SIG-M5 treated with dmso at 0.1 percent for 504 hours (cell line): ENCODE data around the gene SLC7A6OS.
A peak's percentile ranks its signal among the peaks of the same experiment; 100 is the strongest.
"Not testable (repeated sequence)": the region's sequence is repeated elsewhere in the genome, so short reads cannot be mapped to it uniquely, and the experiment has no call there.

Source experiments
- DNase-seq: peaks from one replicate; lab custom pipeline; 2025; ENCODE audit not compliant: unreplicated experiment; lab: John Stamatoyannopoulos, UW

Gene SLC7A6OS

DNA sequence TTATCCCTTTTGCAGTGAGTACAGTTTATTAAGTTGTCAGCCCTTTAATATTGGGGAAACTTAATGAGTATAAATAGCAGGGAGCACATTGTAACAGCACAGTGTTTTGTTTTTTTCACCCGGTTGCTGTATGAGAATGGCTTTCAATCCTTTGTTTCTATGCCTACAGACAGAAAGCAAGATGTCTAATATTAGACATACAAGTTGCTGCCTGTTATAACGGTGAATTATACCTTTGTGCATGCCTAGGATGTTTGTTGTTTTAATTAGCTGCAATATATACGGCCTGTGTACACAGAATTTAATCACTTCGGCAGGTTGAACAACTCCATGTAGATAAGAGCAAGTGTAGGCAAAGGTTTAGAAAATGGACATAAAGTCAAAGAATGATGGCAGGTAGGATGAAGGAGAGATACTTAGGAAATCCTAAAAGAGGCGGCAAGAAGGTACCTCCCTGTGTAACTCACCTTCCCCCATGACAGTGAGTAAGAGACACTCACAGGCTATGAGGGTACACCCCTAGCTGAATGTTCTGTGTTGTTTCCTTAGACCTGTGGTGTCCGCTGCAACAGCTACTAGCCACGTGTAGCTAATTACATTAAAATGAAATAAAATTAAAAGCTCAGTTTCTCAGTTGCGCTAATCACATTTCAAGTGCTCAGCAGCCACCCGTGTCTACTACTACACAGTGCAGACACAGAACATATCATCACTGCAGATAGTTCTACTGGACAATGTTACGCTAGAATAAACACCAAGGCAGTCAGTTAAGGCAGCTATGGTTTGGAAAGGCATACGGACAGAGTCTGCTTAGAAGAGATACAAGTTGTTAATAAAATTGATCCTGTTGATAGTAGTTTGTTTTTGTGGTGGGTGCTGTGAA is 10.9 kb downstream of the SLC7A6OS start:
- no peak for DNase-seq

DNA sequence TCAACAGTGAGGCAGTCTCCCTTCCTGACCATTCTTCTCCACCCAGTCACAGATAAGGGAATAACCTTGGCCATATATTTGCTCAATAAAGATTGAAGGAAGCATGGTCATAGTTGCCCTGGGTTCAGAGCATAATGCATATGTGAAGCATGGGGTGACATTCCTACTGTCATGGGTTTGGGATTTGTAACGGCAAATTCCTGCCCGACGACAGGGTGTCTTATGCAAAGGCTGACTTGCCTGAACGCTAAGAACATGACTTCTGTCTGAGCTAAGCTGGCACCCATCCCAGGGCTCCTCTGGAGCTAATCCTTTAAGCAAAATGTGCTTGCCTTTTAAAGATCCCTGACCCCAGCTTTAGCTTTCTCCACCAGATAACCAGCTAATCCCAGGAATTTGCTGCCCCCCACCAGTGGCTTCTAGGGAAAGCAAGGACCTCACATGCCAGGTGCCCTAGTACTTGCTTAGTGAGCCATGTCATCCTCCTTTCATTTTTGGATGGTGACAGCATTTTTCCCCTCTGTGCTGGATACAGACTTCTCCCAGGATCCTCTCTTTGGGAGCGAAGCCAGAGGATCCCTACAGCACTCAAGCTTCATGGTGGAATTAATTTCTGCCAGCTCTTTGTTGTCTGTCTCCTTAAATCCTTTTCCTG is 11.7 kb downstream of the SLC7A6OS start:
- no peak for DNase-seq

DNA sequence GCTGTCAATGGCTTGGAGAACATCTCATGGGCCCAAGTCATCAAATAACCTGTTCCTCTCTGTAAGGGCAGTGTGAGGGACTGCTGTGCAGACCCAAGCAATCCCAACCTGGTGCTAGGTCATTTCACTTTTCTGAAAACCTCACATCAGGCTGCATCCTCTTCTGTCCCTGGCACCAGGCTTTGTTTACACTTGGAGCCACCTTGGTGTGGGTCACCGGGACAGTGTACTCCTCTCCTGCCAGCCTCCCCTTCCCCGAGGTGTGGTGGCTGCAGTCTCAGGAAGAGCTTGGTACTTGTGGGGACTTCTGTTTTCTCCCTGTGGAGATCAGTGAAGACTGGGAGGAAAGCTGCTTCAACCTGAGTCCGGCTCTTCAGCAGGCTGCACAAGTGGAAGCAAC is 12.4 kb downstream of the SLC7A6OS start:
- DNase-seq, result no peak

DNA sequence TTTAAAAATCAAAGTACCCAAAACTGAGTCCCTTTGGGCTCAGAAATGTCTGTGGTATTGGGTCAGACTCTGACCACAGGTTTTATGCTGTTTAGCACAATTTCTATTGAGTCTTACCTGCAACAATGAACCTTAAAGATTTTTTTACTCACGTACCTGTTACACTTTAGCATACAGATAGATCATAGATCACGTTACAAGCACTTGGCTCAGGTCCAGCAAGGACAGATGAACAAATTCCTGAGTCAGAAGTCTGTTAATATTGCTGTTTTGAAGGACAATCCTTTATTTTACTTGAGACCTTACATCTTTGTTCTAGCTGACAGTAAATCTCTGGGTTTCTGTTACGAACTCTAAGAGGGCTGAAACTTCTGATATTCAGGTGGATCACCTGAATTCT is 12.8 kb downstream of the SLC7A6OS start:
- DNase-seq, result no peak

DNA sequence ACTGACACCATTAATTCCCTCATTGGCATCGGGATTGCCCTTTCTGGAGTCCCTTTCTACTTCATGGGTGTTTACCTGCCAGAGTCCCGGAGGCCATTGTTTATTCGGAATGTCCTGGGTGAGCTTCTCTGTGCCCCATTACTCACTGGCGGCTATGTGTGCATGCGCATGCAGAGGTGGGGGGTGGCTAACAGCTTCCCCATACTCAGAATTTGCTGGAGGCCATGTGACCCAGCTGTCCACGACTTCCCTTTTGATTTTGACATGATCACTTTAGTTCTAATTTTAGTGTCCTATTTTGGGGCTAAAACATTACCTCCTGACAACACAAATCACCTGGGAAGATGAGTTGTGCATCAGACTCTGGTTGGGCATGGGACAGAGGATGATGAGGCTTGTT is 14.1 kb downstream of the SLC7A6OS start:
- no peak for DNase-seq

DNA sequence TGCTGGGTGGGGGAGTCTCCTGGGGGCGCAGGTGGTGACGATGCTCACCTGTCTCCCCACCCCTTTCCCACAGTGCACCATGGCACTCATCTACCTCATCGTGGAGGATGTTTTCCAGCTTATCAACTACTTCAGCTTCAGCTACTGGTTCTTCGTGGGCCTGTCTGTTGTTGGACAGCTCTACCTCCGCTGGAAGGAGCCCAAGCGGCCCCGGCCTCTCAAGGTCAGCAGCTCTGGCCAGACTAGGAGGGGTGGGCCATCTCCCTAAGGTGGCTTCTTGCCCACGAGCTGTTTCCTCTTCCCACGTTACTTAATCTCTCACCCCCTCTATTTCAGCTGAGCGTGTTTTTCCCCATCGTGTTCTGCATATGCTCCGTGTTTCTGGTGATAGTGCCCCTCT is 14.5 kb downstream of the SLC7A6OS start:
- no peak for DNase-seq

DNA sequence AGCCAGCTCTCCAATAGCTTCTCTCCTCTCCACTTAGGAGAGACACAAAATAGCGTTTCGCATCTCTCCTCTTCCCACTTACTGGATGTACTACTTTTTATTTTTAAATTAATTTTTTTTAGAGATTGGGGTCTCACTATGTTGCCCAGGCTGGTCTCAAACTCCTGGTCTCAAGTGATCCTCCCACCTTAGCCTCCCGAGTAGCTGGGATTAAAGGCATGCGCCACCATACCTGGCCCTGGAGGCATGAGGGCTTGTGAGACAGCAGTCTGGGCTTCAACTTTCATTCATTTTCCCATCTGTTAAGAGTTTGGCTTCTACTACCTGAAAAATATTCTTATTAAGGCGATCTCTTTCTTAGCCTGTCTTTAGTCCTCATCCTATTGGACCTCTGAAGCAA is 18.3 kb downstream of the SLC7A6OS start:
- DNase-seq, result no peak

DNA sequence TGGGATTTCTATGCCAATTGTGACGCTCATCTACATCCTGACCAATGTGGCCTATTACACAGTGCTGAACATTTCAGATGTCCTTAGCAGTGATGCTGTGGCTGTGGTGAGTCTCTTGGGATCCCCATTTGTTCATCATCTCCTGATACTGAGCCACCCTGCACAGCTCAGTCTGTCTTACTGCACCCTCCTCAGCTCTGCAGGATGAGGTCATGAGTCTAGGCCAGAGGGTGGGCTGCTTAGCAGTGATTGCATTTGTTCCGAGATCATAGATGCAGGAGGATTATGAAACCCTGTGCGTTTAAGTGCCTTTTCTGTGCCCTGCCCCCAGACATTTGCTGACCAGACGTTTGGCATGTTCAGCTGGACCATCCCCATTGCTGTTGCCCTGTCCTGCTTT is 19.5 kb downstream of the SLC7A6OS start:
- no peak for DNase-seq

DNA sequence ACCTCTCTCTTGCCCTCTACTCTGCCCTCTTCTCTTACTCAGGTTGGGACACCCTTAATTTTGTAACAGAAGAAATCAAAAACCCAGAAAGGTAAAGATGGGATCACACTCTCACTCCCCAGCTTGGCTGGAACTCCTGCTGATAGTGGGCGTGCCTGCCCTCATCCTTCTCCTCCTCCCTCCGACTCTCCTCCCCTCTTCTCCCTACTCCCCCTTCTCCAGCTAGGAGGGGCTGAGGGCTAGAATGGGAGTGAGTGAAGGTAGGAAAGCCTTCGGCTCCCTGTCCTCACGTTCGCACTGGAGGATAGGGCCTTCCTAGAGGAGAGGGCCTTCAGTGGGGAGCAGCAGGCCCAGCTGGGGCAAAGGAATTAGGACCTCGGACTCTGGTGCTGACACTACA is 20.3 kb downstream of the SLC7A6OS start:
- no peak for DNase-seq

DNA sequence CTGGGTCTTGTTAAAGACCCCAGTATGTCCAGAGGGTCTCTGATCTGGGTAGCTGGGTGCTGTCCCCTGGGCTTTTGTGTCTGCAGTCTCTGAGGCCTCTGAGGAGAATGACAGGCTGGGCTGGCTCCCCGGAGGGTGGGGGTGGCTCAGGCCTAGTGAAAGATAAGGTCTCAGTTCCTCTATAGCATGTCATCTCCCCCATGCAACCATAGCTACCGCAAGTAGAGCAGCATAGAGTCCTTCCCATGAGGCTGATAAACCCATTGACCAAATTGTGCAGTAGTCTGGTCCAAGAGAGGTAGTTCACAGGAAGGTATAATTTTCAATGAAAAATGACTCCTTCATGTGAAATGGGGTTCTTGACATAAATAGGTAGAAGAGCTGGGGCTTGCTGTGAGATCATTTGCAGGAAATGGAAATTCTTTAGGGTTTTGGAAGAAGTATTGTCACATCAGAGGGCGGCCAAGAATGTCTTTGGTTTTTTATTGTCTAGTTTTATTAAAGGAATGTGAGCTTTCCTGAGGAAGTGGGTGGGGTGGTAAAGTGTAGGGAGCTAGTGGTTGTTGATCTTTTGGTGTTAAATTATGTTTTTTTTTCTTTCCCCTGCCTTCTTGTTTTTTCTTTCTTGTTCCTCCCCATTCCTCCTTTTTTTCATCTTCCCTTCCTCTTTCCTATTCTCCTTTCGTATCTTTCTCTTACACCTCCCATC is 21.0 kb downstream of the SLC7A6OS start:
- DNase-seq, result no peak

DNA sequence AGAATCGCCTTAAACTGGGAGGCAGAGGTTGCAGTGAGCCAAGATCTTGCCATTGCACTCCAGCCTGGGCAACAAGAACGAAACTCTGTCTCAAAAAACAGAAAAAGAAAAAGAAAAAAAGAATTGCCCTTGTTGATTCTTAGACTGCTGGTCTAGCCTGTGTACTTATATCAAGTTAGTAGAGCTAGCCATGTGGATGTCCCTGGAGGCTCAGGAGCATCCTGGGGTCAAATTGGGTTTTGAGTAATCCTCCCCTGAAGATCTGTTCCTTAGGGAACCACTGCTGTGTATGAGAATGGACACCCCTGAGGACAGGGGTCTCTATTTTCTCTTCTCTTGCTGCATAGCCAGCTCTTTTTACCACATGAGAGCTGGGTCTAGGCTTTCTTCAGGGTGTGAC is 21.5 kb downstream of the SLC7A6OS start:
- DNase-seq, result no peak

DNA sequence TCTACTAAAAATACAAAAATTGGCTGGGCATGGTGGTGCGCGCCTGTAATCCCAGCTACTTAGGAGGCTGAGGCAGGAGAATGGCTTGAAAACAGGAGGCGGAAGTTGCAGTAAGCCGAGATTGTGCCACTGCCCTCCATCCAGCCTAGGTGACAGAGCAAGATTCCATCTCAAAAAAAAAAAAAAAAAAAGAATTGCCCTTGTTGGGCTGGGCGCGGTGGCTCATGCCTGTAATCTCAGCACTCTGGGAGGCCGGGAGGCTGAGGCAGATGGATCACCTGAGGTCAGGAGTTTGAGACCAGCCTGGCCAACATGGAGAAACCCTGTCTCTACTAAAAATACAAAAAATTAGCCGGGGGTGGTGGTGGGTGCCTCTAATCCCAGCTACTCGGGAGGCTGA is 21.9 kb downstream of the SLC7A6OS start:
- not testable (repeated sequence) for DNase-seq

DNA sequence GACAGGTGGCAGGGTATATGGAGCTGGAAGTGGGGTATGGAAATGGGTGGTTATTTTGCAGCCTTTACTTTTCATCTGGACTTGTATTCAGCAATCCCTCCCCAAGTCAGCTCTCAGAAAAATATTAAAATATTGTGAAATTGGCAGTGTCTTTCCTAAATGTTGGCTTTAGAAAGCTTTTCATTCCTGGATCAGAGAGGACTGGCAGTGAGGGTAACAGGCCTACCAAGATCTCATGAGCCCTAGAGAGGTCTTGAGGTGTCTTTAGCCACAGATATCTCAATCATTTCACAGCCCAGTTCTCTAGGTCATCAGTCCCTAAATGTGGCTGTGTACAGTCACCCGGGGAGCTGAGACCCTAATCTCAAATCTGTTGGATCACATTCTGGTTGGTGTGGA is 22.5 kb downstream of the SLC7A6OS start:
- no peak for DNase-seq

DNA sequence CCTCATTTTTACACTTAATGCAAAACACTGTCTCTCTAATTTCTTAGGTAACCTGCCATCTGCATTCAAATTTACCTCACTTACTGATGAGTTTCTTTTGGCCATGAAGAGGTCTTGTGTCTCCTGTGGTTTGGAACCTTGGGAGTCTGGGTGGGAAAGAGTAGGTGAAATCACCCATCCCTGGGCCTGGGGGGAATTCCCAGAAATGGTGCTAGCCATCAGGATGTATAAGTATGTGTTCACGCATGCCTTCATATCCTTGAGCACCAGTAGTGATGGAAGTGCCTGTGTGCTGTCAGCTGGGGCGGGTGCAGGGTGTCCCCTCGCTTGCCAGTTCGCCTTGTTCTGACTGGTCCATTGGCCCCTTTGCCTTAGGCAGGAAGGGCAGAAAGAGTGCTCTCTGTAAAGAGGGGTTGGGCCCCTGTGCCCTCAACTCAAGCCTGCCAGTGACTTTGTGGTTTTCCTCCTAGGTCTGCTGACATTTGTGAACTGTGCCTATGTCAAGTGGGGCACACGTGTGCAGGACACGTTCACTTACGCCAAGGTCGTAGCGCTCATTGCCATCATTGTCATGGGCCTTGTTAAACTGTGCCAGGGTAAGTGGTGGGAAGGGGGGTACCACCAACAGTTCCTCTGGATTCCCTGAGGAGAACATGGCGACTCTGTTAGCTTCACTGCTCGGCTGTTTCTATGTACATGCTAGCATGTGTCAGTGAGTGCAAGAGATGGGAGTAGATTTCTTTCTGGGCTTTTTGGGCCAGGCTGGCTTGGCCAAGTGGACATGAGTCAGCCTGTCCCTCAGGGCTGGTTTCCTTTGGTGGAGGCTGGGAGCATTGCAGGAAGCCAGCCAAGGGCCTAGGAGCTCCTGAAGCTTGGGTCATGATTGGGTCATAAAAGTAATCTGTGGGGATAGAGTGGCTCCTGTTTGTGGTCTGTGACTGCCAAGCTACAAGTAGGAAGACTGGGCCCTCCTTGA is 23.2 kb downstream of the SLC7A6OS start:
- no peak for DNase-seq

DNA sequence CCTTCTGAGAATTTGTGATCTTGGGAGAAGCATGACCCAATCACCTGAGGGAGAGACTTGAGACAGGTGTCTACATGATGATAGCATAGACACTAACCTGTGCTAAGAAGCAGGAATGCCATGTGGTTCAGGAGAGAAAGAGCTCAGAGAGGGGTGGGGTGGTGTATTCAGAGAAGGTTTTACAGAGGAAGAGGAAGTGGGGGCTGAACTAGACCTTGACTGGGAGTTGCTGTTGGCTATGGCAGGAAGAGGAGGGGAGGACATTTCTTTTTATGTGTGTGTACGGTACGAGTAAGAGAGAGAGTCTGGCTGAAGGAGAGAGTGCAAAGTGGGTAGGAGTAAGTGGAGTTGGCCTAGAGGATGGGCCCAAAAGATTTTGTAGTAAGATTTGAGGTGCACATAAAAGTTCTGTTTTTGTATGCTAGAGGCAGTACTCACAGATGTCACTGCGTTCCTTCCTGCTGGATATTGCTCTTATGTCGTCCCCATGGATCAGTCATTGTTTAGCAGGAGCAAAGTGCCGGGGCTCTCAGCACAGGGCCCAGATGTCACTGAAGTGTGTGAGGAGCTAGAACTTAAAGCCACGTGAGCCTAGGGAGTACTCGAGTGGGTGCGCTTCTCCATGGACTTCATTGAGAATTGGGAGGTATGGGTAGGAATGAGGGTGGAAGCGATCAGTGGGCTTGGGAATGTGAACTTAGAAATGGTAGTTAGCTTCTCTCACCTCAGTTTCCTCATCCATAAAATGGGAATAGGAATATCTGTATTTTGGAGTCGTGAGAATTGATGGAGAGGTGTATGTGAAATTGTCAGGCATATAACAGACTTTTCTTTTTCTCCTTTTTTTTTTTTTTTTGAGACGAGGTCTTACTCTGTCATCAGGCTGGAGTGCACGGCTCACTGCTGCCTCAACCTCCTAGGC is 24.3 kb downstream of the SLC7A6OS start:
- DNase-seq, result peak; percentile 71

DNA sequence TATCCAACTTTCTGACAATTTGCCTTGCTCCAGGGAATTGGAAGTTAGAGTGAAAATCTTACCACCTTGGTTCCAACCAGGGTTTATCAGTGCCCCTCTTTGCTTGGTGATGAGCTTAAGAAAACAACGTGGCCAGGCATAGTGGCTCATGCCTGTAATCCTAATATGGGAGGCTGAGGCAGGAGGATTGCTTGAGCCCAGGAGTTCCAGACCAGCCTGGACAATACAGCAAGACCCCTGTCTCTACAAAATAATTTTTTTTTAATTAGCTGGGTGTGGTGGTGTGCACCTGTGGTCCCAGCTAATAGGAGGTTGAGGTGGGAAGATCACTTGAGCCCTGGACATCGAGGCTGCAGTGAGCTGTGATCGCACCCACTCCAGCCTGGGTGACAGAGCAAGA is 25.1 kb downstream of the SLC7A6OS start:
- DNase-seq, result no peak

DNA sequence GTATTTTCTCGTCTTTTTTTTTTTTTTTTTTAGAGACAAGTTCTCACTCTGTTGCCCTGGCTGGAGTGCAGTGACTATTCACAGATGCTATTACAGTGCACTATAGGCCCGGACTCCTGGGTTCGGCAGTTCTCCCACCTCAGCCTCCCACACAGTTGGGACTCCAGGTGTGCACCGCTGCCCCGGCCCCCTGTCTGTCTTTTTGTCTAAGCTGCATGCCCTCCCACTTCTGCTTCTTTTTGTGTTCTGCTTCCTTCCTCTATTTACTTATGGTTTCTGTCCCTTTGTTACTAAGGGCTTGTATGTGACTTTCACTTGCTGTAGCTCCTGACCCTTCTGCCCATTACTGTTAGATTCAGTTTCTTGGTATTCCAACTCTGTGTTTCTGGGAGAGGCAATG is 25.9 kb downstream of the SLC7A6OS start:
- peak; percentile 63 for DNase-seq

DNA sequence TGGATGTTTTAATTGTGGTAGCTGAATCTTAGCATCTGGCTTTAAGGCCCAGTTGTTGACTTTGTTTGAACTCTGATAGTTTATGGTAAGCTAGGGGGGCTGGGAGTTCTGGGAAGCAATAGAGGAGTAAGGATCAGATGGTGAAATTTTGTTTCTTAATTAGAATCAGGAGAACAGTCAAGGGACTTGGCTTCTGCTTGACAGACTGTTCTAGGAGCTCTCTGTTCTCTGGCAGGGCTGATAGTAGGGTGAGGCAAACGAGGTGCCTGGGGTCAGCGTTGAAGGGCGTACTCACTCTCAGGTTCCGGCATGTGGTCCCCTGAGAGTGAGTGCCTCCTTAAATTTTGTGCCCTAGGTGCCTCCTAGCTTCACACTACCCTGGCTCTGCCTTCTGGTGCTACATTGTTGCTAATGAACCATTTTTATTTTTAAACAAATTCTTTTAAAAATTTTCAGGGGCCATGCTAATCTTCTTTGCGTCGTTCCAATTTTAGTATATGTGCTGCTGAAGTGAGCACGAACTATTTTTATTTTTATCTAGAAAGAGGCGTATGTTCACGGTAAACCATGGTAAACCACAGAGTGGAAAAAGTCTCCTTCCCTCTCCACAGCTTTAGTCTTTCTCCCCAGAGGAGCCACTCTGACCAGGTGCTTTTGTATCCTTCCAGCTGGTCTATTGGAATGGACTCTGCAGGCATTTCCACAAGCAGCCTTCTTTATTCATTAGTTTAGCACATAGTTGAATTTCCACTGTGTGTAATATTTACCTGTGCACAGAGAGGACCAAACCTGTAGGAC is 26.7 kb downstream of the SLC7A6OS start:
- DNase-seq, result no peak

DNA sequence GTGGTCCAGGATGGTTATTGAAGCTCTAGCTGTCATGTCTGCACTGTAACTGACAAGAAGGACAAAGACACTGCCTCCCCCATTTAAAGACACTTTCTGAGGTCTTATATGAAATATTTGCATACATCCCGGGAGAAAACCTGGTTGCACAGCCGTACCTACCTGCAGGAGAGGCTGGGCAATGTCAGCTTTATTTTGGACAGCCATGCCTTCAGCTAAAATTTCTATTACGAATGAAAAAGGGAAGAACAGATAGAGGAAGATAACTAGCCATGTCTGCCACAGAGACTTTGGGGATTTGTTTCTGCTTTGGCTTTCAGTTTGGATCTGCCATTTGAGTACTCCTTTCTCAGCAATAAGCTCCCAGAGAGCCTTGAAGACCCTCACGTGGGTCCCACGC is 27.4 kb downstream of the SLC7A6OS start:
- peak; percentile 13 for DNase-seq
